ENCODE measurements around the gene G3BP2. TPM values are rescaled to one million over a fixed set of nuclear protein-coding genes. Genes with fewer than 3 reads are reported as not detected.

The G3BP2 gene
- 170 TPM for total RNA-seq

GRCh38 chr4:75673027-75673958 lies at the start of gene G3BP2:
G3BP2 (minus strand) TSS chr4:75673411; CDS start chr4:75662025, 11,386 bp downstream.

DNA sequence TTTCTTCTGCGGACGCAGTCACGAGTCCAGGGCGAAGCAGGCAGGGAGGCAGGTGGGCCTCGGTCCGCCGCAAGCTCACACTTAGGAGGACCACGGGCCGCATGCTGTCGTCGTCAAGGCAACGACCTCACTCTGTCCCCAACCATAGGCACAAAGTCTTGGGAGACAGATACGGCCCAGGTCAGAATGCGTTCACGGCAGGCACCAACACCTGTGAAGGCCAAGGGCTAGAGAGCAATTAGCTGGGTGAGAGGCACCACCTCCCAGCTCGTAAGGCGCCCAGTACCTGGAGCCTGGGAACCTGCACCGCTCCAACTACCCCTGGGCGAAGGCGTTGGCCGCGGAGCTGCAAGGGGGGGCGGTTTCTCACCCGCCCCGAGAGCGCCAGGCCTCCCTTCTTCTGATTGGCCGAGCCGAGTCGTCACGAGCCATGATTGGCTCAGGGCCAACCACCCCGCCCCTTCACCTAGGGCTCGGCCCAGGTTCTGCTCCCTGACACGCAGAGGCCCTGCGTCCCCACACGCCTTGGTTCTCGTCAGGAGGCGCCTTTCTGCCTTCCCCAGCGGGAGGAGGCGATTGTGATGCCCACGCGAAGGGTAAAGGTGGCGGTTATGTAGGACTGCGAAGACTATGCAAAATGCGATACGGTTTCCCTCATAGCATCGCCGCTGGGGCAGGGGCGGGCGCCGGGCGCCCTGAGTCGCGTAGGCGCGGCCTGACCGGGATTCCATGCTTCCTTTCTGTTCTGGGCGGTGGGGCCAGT lies 42.9 kb downstream of the G3BP2 start, which contains the start of gene CDKL2:
CDKL2 (minus strand) TSS at position 355 of the 763 bp plus-strand sequence. CDS start 4,540 bp downstream, outside the sequence.

Other genes with a start within 250 kb of the G3BP2 start
- gene RCHY1, start 159.0 kb downstream of the G3BP2 start, total RNA-seq: 51.5 TPM
- 61.0 TPM for gene THAP6, start 158.9 kb downstream of the G3BP2 start, total RNA-seq
- gene ODAPH, start 117.3 kb downstream of the G3BP2 start, total RNA-seq: not detected
- gene CDKL2, start 42.9 kb downstream of the G3BP2 start, total RNA-seq: 8.1 TPM
- 106 TPM for gene USO1, start 51.2 kb upstream of the G3BP2 start, total RNA-seq
- 12.3 TPM for gene PPEF2, start 229.0 kb upstream of the G3BP2 start, total RNA-seq